ENCODE data around the gene C17orf107. TPM values are rescaled to one million over a fixed set of nuclear protein-coding genes. Genes with fewer than 3 reads are reported as not detected.
A peak's percentile ranks its signal among the peaks of the same experiment; 100 is the strongest.

C17orf107 gene
- total and polyA plus RNA-seq, 2 of the 13 experiments (the other 11 are each of a cell fraction or from before 2014, with no cell fraction given): 0.20 to 0.59 TPM

DNA sequence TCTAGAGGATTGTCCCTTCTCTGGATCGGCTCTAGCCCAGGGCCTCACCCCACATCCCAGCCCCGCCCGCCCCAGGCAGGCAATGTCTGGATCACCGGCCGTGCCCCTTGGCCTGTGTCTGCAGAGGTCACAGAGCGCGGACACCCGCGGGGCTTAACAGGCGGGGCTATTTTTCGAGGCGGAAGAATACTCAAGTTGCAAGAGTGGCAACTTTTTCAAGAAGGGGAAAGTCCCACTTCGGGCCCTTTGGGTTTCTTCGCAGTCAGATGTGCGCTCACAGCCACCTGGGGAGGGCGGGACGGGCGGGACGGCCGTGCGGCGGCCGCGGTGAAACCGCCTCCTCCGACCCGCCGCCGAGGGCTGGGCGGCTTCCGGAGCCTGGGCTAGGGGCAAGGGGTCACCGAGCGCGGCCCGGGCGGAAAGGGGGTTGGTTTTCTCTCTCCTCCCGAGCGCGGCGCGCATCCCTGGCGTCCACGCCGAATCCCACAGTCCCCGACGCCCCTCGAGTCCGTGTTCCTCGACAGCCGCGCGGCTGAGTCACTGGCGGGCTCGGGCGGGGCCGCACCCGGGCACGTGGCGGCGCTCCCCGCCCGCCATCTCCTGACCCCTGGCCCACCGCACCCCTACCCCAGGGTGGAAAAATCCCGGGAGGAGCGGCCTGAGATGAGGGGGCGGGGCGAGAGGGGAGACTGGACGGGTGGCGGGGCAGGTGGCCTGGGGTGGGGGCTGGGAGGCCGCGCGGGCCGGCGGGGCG, 50.2 kb downstream of the C17orf107 start (continued):
- TF ChIP-seq, protein P1, sequence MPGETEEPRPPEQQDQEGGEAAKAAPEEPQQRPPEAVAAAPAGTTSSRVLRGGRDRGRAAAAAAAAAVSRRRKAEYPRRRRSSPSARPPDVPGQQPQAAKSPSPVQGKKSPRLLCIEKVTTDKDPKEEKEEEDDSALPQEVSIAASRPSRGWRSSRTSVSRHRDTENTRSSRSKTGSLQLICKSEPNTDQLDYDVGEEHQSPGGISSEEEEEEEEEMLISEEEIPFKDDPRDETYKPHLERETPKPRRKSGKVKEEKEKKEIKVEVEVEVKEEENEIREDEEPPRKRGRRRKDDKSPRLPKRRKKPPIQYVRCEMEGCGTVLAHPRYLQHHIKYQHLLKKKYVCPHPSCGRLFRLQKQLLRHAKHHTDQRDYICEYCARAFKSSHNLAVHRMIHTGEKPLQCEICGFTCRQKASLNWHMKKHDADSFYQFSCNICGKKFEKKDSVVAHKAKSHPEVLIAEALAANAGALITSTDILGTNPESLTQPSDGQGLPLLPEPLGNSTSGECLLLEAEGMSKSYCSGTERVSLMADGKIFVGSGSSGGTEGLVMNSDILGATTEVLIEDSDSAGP (CRISPR knock-in tag; IDR thresholded peaks at IDR 0.05; ENCODE audit: borderline replicate concordance): peak; percentile 19; the same call in 1 of the 2 replicates
- TF ChIP-seq SAP130 (CRISPR knock-in tag; IDR thresholded peaks at IDR 0.05; ENCODE audit: low read depth) (peak; percentile 53; the same call in 1 of the 2 replicates), ARNT2 (CRISPR knock-in tag; IDR thresholded peaks at IDR 0.05; ENCODE audit: low read depth) (0 out of 2 replicates have a peak, but pooled peaks have one; percentile 45), ZBTB7A (CRISPR knock-in tag; IDR thresholded peaks at IDR 0.05) (peak; percentile 50; the same call in 1 of the 2 replicates), PTBP1 (IDR thresholded peaks at IDR 0.05; ENCODE audit: low read depth, low read length, poor library complexity, severe bottlenecking) (no peak), ERF (CRISPR knock-in tag; IDR thresholded peaks at IDR 0.05) (peak; percentile 48; the same call in 1 of the 2 replicates), ZNF333 (CRISPR knock-in tag; IDR thresholded peaks at IDR 0.05; ENCODE audit: borderline replicate concordance) (peak; percentile 82; the same call in 1 of the 2 replicates), KAT8 (CRISPR knock-in tag; IDR thresholded peaks at IDR 0.05) (0 out of 2 replicates have a peak, but pooled peaks have one; percentile 11), MXI1 (IDR thresholded peaks at IDR 0.05; ENCODE audit: borderline replicate concordance, low read depth, low read length) (peak; percentile 67; the same call in 1 of the 3 replicates), NCOA5 (CRISPR knock-in tag; IDR thresholded peaks at IDR 0.05) (0 out of 2 replicates have a peak, but pooled peaks have one; percentile 25), KLF13 (CRISPR knock-in tag; IDR thresholded peaks at IDR 0.05) (no peak), ZNF790 (CRISPR knock-in tag; IDR thresholded peaks at IDR 0.05; ENCODE audit: borderline replicate concordance) (peak; percentile 11; the same call in 1 of the 2 replicates), MIXL1 (CRISPR knock-in tag; IDR thresholded peaks at IDR 0.05) (no peak)
- TF ChIP-seq, protein P2, sequence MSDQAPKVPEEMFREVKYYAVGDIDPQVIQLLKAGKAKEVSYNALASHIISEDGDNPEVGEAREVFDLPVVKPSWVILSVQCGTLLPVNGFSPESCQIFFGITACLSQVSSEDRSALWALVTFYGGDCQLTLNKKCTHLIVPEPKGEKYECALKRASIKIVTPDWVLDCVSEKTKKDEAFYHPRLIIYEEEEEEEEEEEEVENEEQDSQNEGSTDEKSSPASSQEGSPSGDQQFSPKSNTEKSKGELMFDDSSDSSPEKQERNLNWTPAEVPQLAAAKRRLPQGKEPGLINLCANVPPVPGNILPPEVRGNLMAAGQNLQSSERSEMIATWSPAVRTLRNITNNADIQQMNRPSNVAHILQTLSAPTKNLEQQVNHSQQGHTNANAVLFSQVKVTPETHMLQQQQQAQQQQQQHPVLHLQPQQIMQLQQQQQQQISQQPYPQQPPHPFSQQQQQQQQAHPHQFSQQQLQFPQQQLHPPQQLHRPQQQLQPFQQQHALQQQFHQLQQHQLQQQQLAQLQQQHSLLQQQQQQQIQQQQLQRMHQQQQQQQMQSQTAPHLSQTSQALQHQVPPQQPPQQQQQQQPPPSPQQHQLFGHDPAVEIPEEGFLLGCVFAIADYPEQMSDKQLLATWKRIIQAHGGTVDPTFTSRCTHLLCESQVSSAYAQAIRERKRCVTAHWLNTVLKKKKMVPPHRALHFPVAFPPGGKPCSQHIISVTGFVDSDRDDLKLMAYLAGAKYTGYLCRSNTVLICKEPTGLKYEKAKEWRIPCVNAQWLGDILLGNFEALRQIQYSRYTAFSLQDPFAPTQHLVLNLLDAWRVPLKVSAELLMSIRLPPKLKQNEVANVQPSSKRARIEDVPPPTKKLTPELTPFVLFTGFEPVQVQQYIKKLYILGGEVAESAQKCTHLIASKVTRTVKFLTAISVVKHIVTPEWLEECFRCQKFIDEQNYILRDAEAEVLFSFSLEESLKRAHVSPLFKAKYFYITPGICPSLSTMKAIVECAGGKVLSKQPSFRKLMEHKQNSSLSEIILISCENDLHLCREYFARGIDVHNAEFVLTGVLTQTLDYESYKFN (CRISPR knock-in tag; conservative IDR thresholded peaks at IDR 0.05): peak; percentile 53
- TF ChIP-seq, protein P3, sequence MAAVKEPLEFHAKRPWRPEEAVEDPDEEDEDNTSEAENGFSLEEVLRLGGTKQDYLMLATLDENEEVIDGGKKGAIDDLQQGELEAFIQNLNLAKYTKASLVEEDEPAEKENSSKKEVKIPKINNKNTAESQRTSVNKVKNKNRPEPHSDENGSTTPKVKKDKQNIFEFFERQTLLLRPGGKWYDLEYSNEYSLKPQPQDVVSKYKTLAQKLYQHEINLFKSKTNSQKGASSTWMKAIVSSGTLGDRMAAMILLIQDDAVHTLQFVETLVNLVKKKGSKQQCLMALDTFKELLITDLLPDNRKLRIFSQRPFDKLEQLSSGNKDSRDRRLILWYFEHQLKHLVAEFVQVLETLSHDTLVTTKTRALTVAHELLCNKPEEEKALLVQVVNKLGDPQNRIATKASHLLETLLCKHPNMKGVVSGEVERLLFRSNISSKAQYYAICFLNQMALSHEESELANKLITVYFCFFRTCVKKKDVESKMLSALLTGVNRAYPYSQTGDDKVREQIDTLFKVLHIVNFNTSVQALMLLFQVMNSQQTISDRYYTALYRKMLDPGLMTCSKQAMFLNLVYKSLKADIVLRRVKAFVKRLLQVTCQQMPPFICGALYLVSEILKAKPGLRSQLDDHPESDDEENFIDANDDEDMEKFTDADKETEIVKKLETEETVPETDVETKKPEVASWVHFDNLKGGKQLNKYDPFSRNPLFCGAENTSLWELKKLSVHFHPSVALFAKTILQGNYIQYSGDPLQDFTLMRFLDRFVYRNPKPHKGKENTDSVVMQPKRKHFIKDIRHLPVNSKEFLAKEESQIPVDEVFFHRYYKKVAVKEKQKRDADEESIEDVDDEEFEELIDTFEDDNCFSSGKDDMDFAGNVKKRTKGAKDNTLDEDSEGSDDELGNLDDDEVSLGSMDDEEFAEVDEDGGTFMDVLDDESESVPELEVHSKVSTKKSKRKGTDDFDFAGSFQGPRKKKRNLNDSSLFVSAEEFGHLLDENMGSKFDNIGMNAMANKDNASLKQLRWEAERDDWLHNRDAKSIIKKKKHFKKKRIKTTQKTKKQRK (IDR thresholded peaks at IDR 0.05; ENCODE audit: low read length): no peak
- TF ChIP-seq, protein P4, sequence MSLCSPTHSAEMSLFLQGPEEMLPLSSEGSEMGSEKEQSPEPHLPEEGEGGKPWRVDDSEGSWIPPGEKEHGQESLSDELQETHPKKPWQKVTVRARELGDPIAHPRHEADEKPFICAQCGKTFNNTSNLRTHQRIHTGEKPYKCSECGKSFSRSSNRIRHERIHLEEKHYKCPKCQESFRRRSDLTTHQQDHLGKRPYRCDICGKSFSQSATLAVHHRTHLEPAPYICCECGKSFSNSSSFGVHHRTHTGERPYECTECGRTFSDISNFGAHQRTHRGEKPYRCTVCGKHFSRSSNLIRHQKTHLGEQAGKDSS (CRISPR knock-in tag; IDR thresholded peaks at IDR 0.05; ENCODE audit: borderline replicate concordance, low read depth): peak; percentile 39; the same call in 1 of the 2 replicates
- TF ChIP-seq, protein P5, sequence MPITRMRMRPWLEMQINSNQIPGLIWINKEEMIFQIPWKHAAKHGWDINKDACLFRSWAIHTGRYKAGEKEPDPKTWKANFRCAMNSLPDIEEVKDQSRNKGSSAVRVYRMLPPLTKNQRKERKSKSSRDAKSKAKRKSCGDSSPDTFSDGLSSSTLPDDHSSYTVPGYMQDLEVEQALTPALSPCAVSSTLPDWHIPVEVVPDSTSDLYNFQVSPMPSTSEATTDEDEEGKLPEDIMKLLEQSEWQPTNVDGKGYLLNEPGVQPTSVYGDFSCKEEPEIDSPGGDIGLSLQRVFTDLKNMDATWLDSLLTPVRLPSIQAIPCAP (CRISPR knock-in tag; IDR thresholded peaks at IDR 0.05; ENCODE audit: low read depth): 0 out of 2 replicates have a peak, but pooled peaks have one; percentile 33

Measured in HepG2 (cell line).